GM19467 (cell line): ENCODE results near the gene AMBN.
A peak's percentile ranks its signal among the peaks of the same experiment; 100 is the strongest.
"Not testable (repeated sequence)": the region's sequence is repeated elsewhere in the genome, so short reads cannot be mapped to it uniquely, and the experiment has no call there.

Experiments used
- ATAC-seq: cut with Tn5 transposase; IDR thresholded peaks from one replicate; pipeline ENCODE4 v1.9.1; 2021; ENCODE audit warnings: mild to moderate bottlenecking, moderate library complexity; ENCODE audit not compliant: unreplicated experiment

The AMBN gene

GRCh38 chr4:70607334-70607853, 15.3 kb downstream of the AMBN start:
- ATAC-seq: no peak

- no peak for ATAC-seq
Observed at GRCh38 chr4:70608324-70608723, 16.3 kb downstream of the AMBN start.

GRCh38 chr4:70613306-70614183, 21.5 kb downstream of the AMBN start:
- ATAC-seq: peak; percentile 62

- no peak for ATAC-seq
Observed at GRCh38 chr4:70614184-70614555, 22.1 kb downstream of the AMBN start.

- no peak for ATAC-seq
Observed at GRCh38 chr4:70619288-70619687, 27.2 kb downstream of the AMBN start.

- ATAC-seq: no peak
Observed at GRCh38 chr4:70619778-70620177, 27.7 kb downstream of the AMBN start.

- no peak for ATAC-seq
Observed at GRCh38 chr4:70623323-70623722, 31.3 kb downstream of the AMBN start.

- ATAC-seq: no peak
Observed at GRCh38 chr4:70624226-70624793, 32.3 kb downstream of the AMBN start.

- no peak for ATAC-seq
Observed at GRCh38 chr4:70627620-70628019, 35.6 kb downstream of the AMBN start.

GRCh38 chr4:70628444-70628843, 36.4 kb downstream of the AMBN start, which contains the start of gene ENAM:
Gene ENAM, plus strand, starts transcription at chr4:70628744. Its CDS starts 757 bp downstream, at chr4:70629501.
- no peak for ATAC-seq

- no peak for ATAC-seq
Observed at GRCh38 chr4:70629469-70630090, 37.5 kb downstream of the AMBN start.

- ATAC-seq: no peak
Observed at GRCh38 chr4:70630162-70630561, 38.1 kb downstream of the AMBN start.

GRCh38 chr4:70632028-70632427, 40.0 kb downstream of the AMBN start:
- no peak for ATAC-seq

GRCh38 chr4:70634482-70634881, 42.4 kb downstream of the AMBN start:
- ATAC-seq: no peak

- ATAC-seq: no peak
Observed at GRCh38 chr4:70637239-70637913, 45.3 kb downstream of the AMBN start.

GRCh38 chr4:70640192-70640591, 48.1 kb downstream of the AMBN start:
- ATAC-seq: no peak

- not testable (repeated sequence) for ATAC-seq
Observed at GRCh38 chr4:70650741-70651140, 58.7 kb downstream of the AMBN start.

- no peak for ATAC-seq
Observed at GRCh38 chr4:70651864-70652506, 59.9 kb downstream of the AMBN start.

GRCh38 chr4:70654605-70655011, 62.6 kb downstream of the AMBN start:
- ATAC-seq: no peak
